Breast epithelium (tissue), 4 donors: ENCODE measurements around the gene SCAF8. TPM values are rescaled to one million over a fixed set of nuclear protein-coding genes. Genes with fewer than 3 reads are reported as not detected.

Source experiments
- DNase-seq, 2 donors: peaks; one replicate each; pipeline ENCODE4 v3.0.0-alpha.2; 2019; ENCODE audit warnings: low spot score in 2 of 2
- H3K27ac ChIP-seq, 2 donors: fragments of 200-600 bp; sonication (generic) in 1 of 2; one replicate each; pipeline ENCODE4 v1.5.1; 2016 to 2019; ENCODE audit warnings: mild to moderate bottlenecking in 1 of 2
- H3K27me3 ChIP-seq, 2 donors: fragments of 200-600 bp; sonication (generic) in 1 of 2; one replicate each; pipeline versions ENCODE4 v1.5.1 to v1.6.0; 2017 to 2019; ENCODE audit warnings: control low read depth in 1 of 2, mild to moderate bottlenecking in 1 of 2
- H3K36me3 ChIP-seq: fragments of 200-600 bp; one replicate; pipeline ENCODE4 v1.5.1; 2019
- H3K4me1 ChIP-seq, 2 donors: fragments of 200-600 bp; sonication (generic); one replicate each; pipeline ENCODE4 v1.5.1; 2016 to 2019; ENCODE audit warnings: control low read depth in 1 of 2
- H3K4me3 ChIP-seq, 3 donors: fragments of 200-600 bp; sonication (generic); 1 replicate in 2 of 3; 2 replicates in 1 of 3; pipeline ENCODE4 v1.5.1; 2016 to 2019; ENCODE audit warnings: mild to moderate bottlenecking in 3 of 3, moderate library complexity in 2 of 3
- H3K9me3 ChIP-seq, 2 donors: fragments of 200-600 bp; sonication (generic) in 1 of 2; one replicate each; pipeline ENCODE4 v1.5.1; 2016 to 2019; ENCODE audit warnings: control low read depth in 1 of 2
- POLR2A ChIP-seq: fragments of 450-650 bp; IDR thresholded peaks from one replicate; pipeline ENCODE4 v1.6.1; 2016; ENCODE audit warnings: antibody characterized with exemption, mild to moderate bottlenecking, moderate library complexity
- POLR2AphosphoS5 ChIP-seq, 3 donors: sonication (generic); formaldehyde crosslinking; IDR thresholded peaks; one replicate each; pipeline ENCODE4 v1.6.1; 2017; ENCODE audit warnings: antibody characterized with exemption in 3 of 3
- intact Hi-C: fragments of 100-400 bp; cut with DNase I; formaldehyde crosslinking; loops from one replicate; pipeline ENCODE4 v1.15.1; 2023; ENCODE audit warnings: low total_unique reads
- total RNA-seq, 3 donors: library from RNA; depleted of rRNA; stranded (reverse); fragments of >200 nt; gene quantifications; one replicate each; pipeline ENCODE4 v1.1.0, GENCODE V29; 2016
- TF ChIP-seq, protein P1 (sequence below), 3 donors: fragments of 450-650 bp; IDR thresholded peaks; one replicate each; pipeline ENCODE4 v1.5.1; 2016 to 2017; ENCODE audit warnings: antibody characterized with exemption in 3 of 3, mild to moderate bottlenecking in 3 of 3, moderate library complexity in 3 of 3

The SCAF8 gene, protein sequence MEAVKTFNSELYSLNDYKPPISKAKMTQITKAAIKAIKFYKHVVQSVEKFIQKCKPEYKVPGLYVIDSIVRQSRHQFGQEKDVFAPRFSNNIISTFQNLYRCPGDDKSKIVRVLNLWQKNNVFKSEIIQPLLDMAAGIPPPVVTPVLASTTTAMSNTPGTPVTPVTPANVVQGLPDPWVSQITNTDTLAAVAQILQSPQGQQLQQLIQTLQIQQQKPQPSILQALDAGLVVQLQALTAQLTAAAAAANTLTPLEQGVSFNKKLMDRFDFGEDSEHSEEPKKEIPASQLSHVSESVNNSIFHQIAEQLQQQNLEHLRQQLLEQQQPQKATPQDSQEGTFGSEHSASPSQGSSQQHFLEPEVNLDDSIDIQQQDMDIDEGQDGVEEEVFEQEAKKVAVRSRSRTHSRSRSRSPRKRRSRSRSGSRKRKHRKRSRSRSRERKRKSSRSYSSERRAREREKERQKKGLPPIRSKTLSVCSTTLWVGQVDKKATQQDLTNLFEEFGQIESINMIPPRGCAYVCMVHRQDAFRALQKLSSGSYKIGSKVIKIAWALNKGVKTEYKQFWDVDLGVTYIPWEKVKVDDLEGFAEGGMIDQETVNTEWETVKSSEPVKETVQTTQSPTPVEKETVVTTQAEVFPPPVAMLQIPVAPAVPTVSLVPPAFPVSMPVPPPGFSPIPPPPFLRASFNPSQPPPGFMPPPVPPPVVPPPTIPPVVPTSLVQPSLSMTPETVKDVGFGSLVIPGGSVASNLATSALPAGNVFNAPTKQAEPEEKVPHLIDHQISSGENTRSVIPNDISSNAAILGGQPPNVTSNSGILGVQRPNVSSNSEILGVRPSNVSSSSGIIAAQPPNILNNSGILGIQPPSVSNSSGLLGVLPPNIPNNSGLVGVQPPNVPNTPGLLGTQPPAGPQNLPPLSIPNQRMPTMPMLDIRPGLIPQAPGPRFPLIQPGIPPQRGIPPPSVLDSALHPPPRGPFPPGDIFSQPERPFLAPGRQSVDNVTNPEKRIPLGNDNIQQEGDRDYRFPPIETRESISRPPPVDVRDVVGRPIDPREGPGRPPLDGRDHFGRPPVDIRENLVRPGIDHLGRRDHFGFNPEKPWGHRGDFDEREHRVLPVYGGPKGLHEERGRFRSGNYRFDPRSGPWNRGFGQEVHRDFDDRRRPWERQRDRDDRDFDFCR (N-terminal part only)
- 10 to 100 TPM; 38.9 to 58.0 (median 41.0) TPM for total RNA-seq

DNA sequence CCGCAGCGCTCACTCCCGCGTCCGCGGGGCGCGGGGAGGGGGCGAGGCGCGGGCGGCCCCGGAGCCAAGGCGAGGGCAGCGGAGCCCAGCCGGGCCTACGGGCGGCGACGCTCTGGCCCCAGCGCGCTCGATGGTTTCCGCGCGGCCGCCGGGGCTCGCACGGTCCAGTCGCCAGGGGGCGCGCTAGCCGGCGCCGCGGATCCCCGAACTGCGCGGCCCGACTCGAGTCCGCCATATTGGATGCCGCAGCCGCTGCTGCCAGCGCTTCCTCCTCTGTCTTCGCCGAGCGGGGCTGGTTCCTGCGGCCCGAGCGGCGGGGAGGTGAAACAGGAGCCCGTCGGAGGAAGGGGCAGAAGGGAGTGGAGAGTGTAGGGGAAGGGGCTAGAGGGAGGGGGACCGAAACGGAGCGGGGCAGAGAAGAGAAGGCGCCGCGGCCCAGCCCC lies at the start of gene SCAF8:
SCAF8 (plus strand) TSS at position 234 of the 443 bp plus-strand sequence. CDS start 485 bp downstream, outside the sequence.
- no peaks in the 10 kb centered on the region for H3K36me3 ChIP-seq
- H3K27ac ChIP-seq: peak within 1 kb of the TSS; percentile 100
- DNase-seq: peak; percentile 67 to 77
- H3K9me3 ChIP-seq: no peaks in the 10 kb centered on the region
- TF ChIP-seq POLR2AphosphoS5 (IDR thresholded peaks at IDR 0.05) (peak in 2 of 3 donors; percentile 9 to 65), POLR2A (no peak)
- TF ChIP-seq, protein P1, sequence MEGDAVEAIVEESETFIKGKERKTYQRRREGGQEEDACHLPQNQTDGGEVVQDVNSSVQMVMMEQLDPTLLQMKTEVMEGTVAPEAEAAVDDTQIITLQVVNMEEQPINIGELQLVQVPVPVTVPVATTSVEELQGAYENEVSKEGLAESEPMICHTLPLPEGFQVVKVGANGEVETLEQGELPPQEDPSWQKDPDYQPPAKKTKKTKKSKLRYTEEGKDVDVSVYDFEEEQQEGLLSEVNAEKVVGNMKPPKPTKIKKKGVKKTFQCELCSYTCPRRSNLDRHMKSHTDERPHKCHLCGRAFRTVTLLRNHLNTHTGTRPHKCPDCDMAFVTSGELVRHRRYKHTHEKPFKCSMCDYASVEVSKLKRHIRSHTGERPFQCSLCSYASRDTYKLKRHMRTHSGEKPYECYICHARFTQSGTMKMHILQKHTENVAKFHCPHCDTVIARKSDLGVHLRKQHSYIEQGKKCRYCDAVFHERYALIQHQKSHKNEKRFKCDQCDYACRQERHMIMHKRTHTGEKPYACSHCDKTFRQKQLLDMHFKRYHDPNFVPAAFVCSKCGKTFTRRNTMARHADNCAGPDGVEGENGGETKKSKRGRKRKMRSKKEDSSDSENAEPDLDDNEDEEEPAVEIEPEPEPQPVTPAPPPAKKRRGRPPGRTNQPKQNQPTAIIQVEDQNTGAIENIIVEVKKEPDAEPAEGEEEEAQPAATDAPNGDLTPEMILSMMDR (IDR thresholded peaks at IDR 0.05): peak in 2 of 3 donors; percentile 63 to 91
- peak within 1 kb of the TSS; percentile 91 to 97 (median 94) for H3K4me3 ChIP-seq
- H3K27me3 ChIP-seq: no peaks in the 10 kb centered on the region
- intact Hi-C loops: no loop called here
- peaks cover 0 to 6% of the 10 kb centered on the region in 2 donors for H3K4me1 ChIP-seq

DNA sequence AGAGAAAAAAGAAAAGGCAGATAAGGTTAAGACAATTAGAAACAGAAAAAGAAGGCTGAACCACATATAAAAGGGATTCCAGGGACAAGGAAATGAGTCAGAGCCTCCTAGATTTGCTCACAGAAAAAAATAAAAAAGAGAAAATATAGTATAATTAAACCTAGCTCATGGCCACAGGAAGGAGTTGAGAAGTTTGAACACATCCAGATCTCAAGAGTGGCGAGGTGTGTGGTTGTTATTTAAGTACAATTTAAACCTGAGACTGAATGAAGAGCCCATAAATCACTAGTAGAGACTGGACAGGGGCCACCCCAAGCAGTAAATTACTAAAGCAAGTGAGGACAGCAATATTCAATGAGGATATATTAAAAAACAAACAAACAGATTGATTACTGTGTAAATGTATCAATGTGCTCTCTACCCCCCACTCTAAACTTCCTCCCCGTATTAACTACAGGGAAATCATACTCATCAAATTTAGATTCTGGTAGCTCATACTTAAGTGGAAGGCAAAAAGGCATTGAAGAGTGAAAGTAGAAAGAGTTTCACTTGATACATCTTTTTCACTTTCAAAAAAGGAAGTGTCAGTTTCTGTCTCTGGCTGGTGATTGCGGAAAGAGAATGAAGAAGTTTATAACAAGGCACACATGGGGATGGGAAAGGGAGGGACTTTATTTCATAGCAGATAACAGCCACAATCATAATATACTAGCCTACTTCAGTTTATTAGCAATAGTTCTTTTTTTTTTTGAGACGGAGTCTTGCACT lies 49.3 kb upstream of the SCAF8 start:
- Histone ChIP-seq H3K9me3 (no peaks in the 10 kb centered on the region), H3K4me3 (no peak overlapping the region), H3K27me3 (no peaks in the 10 kb centered on the region), H3K27ac (no peak overlapping the region), H3K4me1 (no peaks in the 10 kb centered on the region), H3K36me3 (no peaks in the 10 kb centered on the region)
- TF ChIP-seq POLR2A (no peak), POLR2AphosphoS5 (IDR thresholded peaks at IDR 0.05) (no peak)
- TF ChIP-seq, protein P1 (IDR thresholded peaks at IDR 0.05): no peak
- no peak for DNase-seq
- intact Hi-C loops: no loop called here

DNA sequence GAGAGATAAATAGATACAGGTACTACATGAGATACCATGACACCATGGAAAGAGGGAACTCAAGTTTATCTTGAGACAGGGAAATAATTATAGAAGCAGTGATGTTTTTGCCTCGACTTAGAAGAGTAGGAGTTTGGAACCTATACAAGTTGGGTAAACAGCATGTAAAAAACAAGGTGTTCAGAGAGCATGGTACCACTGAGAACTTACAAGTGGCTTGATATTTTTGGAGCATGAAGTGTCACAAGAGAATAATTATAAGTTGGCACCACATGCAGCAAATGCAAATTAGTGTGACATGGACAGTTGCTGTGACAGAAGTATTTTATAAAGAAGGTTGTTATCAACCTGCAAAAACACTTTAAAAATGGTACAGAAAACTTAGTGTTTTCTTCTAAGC lies 47.1 kb upstream of the SCAF8 start:
- no peak overlapping the region for H3K27ac ChIP-seq
- H3K4me1 ChIP-seq: no peaks in the 10 kb centered on the region
- no peaks in the 10 kb centered on the region for H3K27me3 ChIP-seq
- intact Hi-C loops: no loop called here
- no peak overlapping the region for H3K4me3 ChIP-seq
- H3K36me3 ChIP-seq: no peaks in the 10 kb centered on the region
- no peaks in the 10 kb centered on the region for H3K9me3 ChIP-seq
- DNase-seq: no peak
- TF ChIP-seq POLR2AphosphoS5 (IDR thresholded peaks at IDR 0.05) (no peak), POLR2A (no peak)
- TF ChIP-seq, protein P1 (IDR thresholded peaks at IDR 0.05): no peak

DNA sequence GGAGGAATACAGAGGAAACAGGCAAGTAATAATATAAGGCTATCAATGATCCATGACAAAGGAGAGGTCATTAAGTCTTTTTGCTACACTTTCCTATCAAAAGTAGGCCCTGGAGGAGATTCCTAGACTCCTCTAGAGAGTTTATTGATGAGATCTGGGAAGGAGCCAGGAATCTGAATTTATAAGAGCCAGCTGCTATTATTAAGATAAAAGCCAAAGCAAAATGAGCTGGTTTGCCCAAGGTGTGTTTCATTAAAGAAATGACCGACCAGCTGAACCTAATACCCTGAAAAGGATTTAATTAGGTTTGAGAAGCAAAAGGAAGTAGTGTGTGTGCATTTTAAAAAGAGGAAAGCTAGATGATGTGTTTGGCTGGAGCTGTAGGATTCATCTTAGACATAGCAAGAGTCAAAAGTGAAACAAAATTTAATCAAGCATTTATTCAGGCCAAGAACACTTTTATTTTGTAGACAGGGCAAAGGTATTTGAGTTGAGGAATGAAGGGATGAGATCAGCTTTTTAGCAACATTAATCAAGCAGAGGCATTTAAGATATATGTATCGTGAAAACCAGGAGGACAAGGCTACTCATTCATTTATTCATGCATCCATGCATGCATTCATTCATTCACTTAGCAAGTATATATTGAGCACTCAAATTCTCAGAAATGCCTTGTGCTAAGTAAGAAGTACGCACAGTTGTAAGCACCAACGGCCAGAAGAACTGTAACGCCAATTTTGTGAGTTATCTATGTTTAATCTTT lies 43.5 kb upstream of the SCAF8 start:
- no peaks in the 10 kb centered on the region for H3K9me3 ChIP-seq
- no peak overlapping the region for H3K4me3 ChIP-seq
- no peaks in the 10 kb centered on the region for H3K4me1 ChIP-seq
- TF ChIP-seq POLR2A: no peak
- no peak for DNase-seq
- intact Hi-C loops: no loop called here
- no peak overlapping the region for H3K27ac ChIP-seq
- H3K27me3 ChIP-seq: no peaks in the 10 kb centered on the region
- no peaks in the 10 kb centered on the region for H3K36me3 ChIP-seq
